PC-9 (cell line): ENCODE results near the gene HAL.

ENCODE experiments used
- CTCF ChIP-seq: fragments of 200-600 bp; sonication (generic); conservative IDR thresholded peaks from 2 replicates; pipeline ENCODE4 v1.6.1; 2017; ENCODE audit warnings: mixed run types, antibody characterized with exemption, mild to moderate bottlenecking, moderate library complexity
- EZH2 ChIP-seq: fragments of 200-600 bp; sonication (generic); IDR thresholded peaks from 2 replicates; pipeline ENCODE4 v1.8.0; 2017; ENCODE audit warnings: antibody characterized with exemption, low read depth

- no peak for TF ChIP-seq CTCF
- no peak for TF ChIP-seq EZH2
These were observed 43.1 kb downstream of the HAL start for GRCh38 chr12:95953000-95953399.
